HG02943 (cell line): ENCODE measurements around the gene LSS.

Experiments used
- ATAC-seq: cut with Tn5 transposase; IDR thresholded peaks from one replicate; pipeline ENCODE4 v1.9.1; 2021; ENCODE audit warnings: mild to moderate bottlenecking, low read depth, moderate library complexity; ENCODE audit not compliant: unreplicated experiment

The LSS gene

GRCh38 chr21:46228345-46229051 lies at the start of gene LSS:
Gene LSS, minus strand, starts transcription at chr21:46228774. Its CDS starts 29 bp downstream, at chr21:46228745.
- peak; percentile 78 for ATAC-seq

DNA sequence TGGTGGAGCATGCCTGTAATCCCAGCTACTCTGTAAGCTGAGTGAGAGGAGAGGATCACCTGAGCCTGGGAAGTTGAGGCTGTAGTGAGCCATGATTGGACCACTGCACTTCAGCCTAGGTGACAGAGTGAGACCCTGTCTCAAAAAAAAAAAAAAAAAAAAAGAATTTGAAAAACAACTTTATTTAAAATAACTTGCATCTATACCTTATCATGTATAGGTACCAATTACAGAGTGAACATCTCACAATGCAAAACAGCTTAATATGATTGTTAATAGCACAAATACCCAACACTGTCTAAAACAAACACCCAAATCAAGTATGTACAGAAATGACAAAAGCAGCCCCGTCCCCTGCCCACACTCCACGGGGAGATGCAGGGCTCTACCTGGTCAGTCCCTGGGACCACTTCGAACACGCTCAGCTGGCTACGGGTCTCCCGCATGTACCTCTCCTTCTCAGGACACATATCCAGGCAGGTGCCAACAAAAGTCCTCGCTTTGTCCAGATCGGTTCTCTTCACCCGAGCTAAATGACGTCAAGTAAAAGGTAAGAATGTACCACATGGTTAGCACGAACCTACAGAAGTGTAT lies 46.3 kb upstream of the LSS start:
- no peak for ATAC-seq

- no peak for ATAC-seq
These were observed 44.8 kb upstream of the LSS start for GRCh38 chr21:46273341-46273740.

DNA sequence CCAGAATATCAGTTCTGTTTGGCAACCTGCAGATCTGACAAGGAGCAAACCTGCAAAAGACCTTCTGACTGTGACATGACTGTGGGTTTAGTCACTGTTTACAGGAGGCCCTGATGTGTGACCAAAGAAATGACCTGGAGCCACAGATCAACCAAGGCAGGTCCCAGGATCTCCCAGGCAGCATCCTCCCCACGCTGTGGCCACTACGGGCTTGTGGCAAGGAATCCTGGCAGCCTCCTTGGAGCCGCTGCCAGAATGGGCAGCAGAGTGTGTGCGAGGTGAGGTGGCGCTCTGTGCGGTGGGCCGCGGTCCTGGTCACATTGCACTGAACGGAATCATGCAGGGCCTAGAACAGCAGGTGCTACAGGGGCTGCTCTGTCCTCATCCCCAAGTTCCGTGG lies 40.9 kb upstream of the LSS start:
- ATAC-seq = no peak

GRCh38 chr21:46268371-46268770 lies 39.8 kb upstream of the LSS start:
- ATAC-seq = no peak

DNA sequence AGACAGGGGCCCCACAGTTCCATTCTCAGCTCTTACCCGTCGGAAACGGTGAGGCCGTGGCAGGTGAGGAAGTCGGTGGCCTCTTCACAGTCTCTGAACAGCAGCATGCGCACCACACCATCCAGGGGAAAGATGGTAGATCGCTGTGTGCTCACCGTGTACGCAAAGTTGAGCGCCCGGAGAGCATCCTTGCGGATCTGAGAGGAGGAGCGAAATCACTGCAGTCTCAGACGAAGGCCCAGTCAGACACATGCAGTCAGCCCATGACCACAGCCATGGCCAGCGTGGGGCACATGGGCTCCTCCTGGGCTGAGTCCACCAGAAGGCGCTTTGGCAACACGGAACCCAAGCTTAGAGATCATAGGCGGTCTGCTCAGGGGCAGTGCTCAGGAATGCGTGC lies 38.4 kb upstream of the LSS start:
- no peak for ATAC-seq

DNA sequence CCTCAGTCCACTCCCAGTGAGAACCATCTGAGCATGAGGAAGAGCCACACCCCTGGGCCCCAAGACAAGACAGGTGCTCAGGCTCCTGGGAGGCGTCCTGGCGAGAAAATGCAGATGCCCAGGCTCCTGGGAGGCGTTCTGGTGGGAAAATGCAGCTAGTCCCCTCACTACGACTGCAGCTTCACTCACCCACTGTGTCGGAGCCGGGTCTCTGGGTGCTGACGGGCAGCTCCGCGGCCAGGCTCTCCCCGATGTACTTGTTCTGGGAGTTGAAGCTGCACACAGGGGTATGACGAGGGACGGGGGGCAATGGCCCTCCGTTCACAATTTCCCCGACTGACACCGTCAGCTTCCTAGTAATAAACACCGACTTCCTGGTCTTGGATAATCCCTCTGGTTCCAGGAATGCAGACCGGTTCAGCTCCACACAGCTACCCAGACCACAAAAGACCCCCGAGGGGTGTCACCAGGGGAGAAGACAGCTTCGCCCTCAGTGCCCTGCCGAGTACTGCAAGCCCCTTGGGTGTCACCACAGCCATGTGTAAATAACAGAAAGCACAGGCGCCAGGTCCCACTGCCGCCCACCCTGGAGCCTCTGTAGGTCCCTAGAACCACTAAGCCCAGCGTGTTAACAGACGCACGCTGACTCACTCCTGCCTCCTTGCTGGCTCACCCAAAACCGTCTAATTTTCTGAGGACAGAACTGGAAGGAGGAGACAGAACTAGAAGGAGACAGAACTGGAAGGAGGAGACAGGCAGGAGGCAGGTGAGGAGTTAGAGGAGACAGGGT lies 37.4 kb upstream of the LSS start:
- no peak for ATAC-seq

DNA sequence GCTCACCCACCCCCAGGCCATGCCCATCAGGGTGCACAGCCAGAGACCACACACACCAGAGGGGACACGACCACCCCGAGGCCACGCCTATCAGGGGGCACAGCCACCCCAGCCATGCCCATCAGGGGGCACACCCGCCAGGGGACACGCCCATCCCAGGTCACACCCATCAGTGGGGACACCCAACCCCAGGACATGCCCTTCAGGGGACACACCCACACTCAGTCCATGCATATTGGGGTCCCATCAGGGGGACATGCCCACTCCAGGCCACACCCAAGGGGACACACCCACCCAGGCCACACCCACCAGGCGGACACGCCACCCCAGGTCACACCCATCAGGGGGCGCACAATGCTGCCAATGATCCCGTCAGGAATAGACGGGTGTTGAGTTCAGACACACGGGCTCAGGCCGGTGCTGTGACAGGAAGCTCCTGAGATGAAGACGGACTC lies 36.1 kb upstream of the LSS start:
- ATAC-seq = no peak

GRCh38 chr21:46264046-46264689 lies 35.6 kb upstream of the LSS start:
- no peak for ATAC-seq

DNA sequence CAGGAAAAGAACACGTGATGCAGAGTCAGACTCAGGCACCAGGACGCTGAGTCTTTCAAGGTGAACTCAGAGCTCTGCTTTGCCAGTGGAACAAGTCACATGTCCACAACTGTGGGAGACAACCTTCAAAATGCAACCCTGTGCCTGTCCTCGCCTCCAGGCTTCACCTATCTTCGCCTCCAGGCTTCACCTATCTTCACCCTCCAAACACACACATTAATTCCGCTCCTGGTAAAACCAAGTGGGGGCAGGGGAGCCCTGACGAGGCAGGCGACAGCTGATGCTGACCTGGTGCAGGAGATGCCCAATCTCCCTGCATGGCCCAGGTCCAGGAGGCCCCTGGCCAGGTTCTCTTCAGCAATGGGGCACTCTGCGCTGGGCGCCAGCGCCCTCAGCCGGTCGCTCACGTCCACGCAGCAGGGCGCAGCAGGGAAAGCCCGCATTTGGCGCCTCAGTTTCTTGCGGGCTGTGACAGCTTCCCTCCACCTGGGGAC lies 28.0 kb upstream of the LSS start:
- ATAC-seq = no peak

DNA sequence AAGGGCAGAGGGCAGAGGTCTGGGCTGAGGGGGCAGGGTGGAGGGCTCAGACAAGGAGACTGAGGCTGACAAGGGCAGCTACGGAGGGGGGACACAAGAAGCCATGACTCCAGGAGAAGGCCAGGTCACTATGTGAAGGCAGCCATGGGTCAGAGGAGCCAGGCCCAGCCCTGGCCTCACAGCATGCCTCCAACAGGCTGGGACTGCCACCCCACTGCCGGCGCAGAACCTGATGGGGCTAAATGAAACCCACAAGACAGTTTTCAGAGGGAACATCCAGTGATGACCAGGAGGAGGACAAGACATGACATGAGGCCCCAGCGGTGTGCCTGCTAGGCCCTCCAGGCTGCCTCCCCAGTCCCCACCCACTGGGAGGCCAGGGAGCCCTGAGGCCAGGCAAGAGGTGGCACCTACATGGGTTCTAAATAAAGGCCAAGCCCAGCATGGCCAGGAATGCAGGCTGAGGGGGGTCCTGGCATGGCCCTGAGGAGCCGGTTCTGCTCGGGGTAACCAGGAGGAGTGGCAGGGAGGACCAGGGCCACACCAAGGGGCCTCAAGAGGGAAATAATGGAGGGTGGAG lies 27.3 kb upstream of the LSS start:
- ATAC-seq = no peak

DNA sequence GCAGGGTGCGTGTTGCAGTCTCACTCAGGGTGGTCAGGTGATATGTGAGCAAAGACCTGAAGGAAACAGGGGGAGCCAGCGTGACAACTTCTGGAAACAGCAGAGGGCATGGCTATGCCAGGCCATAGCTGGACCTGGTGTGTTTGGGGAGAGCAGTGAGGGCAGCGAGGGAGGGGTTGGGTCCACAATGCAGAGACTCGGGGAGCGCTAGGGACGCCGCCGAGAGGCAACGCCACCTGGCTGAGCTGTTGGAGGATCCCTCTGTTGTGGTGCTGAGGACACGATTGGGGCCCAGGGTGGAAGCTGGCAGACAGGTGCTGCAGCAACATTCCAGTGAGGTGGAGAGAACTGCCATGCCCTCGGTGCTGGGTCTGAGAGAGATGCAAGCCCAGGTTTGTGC lies 26.6 kb upstream of the LSS start:
- ATAC-seq = no peak

DNA sequence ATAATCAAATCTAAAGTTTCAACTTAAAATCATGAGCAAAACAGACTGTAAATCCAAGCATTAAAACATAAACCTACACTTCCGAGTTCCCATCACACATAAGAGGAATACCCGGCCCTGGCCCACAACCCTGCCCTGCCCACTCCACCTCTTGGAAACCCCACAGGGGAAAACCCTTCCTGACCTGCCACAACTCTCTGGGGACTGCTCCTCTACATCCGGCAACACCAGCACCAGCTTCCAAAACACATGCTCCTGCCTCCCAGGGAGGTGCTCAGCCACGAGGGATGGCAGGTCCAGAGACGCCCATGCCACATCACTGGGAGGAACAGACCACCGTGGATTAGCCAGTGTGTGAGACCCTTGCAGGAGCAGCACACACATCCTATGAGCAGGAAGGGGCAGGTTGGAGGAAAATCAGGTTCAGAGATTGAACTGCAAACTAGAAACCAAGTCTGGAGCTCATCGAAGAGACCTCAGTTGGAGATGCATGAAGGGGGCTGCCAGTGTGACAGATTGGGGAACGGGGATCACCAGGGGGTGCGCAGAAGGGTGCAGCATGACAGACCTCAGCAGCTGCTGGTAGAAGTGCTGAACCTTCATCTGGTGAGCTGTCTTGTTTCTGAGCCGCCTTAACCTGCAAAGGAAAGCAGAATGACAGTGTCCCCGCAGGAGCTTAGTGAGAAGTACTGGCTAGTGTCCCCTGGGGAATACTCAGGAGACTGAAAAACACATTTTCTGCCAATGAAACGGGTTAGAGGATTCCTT lies 25.8 kb upstream of the LSS start:
- no peak for ATAC-seq

DNA sequence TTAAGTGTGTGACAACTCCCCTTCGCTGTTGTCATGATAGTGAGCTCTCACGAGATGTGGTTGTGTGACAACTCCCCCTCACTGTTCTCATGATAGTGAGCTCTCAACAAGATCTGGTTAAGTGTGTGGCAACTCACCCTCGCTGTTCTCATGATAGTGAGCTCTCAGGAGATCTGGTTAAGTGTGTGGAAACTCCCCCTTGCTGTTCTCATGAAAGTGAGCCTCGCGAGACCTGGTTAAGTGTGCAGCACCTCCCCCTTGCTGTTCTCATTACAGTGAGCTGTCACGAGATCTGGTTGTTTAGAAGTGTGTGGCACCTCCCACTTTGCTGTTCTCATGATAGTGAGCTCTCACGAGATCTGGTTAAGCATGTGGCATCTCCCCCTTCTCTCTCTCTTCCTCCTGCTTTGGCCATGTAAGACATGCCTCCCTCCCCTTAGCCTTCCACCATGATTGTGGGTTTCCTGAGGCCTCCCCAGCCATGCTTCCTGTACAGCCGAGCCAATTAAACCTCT lies 25.1 kb upstream of the LSS start:
- no peak for ATAC-seq

- ATAC-seq = no peak
These were observed 24.3 kb upstream of the LSS start for GRCh38 chr21:46252840-46253239.

GRCh38 chr21:46250146-46250725 lies 21.7 kb upstream of the LSS start:
- ATAC-seq = no peak

DNA sequence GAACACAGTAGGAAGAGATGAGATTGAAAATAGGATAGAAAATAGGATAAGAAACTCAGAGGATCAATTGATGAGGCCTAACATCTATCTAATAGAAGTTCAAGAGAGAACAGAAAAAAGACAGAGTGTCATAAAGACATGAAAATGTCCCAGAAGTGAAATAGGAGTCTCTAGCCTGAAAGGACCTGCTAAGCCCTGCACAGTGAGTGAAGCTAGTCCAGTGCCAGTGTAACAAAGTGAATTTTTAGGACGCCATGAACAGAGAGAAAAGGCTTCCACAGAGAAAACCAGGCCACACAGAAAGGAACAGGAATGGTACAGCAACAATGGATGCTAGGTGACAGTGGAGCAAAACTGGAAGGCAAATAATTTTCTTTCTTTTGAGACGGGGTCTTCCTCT lies 20.3 kb upstream of the LSS start:
- ATAC-seq = no peak

GRCh38 chr21:46248422-46248782 lies 19.8 kb upstream of the LSS start:
- ATAC-seq = no peak

GRCh38 chr21:46247699-46248421 lies 19.3 kb upstream of the LSS start:
- no peak for ATAC-seq
